GM21619 (cell line): Measurements from ENCODE around the gene LMBRD1.
A peak's percentile ranks its signal among the peaks of the same experiment; 100 is the strongest.
"Not testable (repeated sequence)": the region's sequence is repeated elsewhere in the genome, so short reads cannot be mapped to it uniquely, and the experiment has no call there.

ENCODE experiments used
- ATAC-seq: cut with Tn5 transposase; IDR thresholded peaks from one replicate; pipeline ENCODE4 v1.9.1; 2021; ENCODE audit not compliant: unreplicated experiment

LMBRD1 gene

GRCh38 chr6:69796642-69797390, at the start of gene LMBRD1:
Gene LMBRD1 (minus strand): TSS chr6:69797010. CDS start chr6:69796881, 129 bp downstream.
- ATAC-seq: peak; percentile 90

- ATAC-seq: no peak
These were observed 49.5 kb upstream of the LMBRD1 start for GRCh38 chr6:69846312-69846711.

- no peak for ATAC-seq
These were observed 46.4 kb upstream of the LMBRD1 start for GRCh38 chr6:69843189-69843588.

- ATAC-seq: no peak
These were observed 45.1 kb upstream of the LMBRD1 start for GRCh38 chr6:69841862-69842261.

DNA sequence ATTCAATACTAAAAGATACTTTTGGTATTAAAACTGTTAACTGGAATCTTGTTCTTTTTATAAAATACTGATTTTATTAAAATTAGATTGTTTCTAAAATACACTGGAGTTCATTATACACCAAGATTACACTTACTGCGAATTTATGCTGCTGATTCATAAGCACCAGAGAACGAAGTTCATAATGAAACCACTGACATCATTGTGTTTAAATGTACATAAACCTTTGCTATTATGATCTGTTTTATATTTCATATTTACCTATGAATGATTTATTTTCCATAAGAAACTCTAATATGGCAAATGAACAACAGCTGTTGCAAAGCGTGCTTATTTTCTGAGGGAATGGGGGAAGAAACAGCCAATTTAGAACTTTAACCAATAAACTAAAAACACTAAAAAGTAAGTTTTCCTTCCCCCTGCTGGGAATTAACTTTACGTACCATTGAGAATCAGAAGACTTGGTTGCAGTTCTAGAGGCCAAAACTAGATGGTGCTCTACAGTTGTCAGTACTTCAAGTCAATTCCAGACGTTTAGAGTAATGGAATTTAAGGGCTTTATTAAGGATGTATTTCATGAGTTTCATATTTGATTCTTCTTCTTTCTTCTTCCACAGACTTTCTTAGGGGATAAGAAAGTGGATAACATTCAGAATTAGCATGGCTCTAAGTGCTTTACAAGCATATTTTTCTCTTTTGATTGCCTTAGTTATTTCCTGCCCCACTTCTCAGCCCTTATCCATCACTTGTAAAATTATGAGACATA, 38.8 kb upstream of the LMBRD1 start:
- ATAC-seq: peak; percentile 87

DNA sequence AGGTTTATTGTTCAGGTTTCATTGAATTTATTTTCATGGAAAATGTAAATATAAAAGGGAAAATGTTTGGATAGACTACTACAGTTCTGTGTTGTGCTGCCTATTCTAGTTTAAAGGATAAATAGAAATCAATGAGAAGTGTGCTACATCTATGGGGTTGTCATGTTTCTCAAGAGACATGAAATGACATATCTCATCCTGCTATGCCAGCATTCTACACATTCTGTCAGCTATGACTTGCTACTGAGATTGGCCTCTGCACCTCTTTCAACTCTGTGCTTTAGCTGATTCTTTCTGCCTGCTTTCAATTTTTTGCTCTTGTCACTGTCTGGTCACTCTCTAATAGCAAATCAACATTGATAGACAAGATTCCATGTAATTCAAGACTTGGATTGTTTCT, 35.7 kb upstream of the LMBRD1 start:
- ATAC-seq: no peak

- no peak for ATAC-seq
These were observed 30.6 kb upstream of the LMBRD1 start for GRCh38 chr6:69827276-69827893.

DNA sequence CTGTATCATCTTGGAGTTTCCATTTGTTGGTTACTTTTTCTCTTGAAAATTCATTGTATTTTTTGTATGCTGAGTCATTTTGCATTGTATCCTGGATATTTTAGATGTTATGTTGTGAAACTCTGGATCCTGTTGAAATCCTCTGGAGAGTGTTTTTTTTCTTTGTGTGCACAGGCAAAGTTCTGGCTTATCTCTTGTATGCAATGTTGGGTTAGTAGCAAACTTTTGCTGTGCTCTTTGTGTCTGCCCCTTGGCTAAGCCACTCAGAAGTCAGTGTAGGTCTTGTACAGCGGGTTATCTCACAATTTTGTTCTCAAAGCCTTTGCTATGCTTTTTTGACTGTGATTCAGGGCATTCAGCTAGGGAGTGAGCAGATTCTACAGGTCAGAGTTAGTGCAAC, 29.1 kb upstream of the LMBRD1 start:
- no peak for ATAC-seq

GRCh38 chr6:69824355-69824754, 27.5 kb upstream of the LMBRD1 start:
- ATAC-seq: not testable (repeated sequence)

GRCh38 chr6:69820438-69820837, 23.6 kb upstream of the LMBRD1 start:
- ATAC-seq: no peak

DNA sequence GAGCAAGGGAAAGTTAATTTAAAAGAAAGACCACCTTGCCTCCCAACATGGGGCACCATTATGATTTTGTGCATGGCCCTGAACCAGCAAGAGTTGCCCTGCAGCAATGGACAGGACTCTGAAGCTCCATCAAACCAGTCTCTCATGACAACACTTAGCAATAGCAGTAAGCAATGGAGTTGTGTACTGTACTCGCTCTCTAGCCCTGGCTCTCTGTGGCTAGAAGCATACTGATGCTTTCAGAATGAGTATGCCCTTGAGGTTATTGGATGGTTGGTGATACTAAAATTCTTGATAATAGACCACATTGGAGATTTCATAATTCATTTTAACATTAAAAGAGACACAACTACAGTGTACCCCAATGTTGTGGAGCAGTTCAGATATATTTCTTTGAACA, 23.2 kb upstream of the LMBRD1 start:
- no peak for ATAC-seq

DNA sequence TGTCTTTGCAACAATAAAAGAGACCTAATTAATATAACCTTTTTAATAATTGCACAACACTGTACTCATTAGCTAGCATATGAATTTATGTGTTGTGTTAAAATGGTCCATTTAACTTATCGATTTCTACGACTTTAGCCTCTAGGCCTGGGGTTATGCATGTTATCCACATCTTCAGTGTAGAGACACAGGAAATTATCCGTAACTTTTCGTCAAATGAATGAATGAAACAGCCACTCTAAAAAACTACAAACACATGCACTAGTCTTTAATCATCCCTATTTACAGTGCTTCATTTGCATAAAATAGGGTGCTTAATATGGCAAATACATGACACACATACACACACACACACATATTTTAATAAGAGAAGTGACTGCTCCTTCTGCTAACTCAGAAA, 22.3 kb upstream of the LMBRD1 start:
- no peak for ATAC-seq

- no peak for ATAC-seq
These were observed 21.6 kb upstream of the LMBRD1 start for GRCh38 chr6:69818223-69818930.

DNA sequence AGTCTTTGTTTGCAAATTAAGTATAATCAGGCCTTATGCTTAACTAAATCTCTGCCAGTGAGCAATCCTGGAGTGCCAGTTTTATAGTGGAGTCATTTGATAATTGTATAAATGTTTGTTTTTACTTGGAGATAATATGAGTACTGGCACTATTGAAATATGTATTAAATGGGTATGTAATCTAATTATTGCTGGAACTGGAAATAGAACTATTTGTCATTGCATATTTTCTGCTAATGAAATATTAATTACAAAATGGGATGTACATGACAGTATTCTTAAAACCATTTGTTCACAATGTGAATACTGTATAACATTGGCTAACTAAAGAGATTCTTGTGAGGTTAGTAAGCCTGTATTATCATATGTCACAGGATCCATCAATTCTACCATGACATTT, 20.5 kb upstream of the LMBRD1 start:
- ATAC-seq: no peak

DNA sequence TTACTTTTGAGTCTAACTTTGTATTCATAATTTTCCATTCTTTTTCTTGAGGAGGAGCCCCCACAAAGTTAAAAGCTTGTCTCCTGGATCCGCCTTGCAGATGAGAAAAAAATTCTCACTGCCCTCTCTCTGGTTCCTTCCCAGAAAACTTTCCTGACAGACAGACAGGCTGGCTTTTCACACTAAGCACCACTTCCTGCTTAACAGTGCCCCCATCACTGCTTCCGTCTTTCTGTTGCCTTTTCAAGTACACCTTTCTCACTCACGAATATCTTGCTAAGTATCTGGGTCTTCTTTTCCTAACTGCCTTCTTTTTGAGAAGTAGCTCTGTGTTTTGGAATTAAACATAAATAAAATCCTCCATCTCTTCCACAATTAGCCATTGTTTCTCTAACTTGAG, 19.8 kb upstream of the LMBRD1 start:
- no peak for ATAC-seq

GRCh38 chr6:69816026-69816425, 19.2 kb upstream of the LMBRD1 start:
- peak; percentile 66 for ATAC-seq

DNA sequence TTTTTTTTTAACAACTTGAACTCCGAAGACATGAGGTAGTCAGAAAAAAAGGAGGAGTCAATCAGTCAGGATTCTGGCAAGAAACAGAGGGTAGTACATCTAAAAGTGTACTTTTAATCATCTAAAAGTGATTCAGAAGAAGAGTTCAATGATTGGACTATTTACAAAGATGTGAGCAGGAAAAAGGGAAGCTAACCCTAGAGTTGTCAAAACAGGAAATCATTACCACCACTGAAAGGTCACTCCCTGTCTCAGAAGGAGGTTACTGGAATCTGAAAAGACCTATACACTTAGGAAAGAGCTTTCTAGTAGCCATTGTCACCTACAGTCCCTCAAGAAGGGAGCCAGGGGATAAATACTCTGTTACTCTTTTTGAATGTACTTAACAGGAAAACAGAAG, 16.7 kb upstream of the LMBRD1 start:
- peak; percentile 42 for ATAC-seq

GRCh38 chr6:69812746-69813427, 16.1 kb upstream of the LMBRD1 start:
- no peak for ATAC-seq

- no peak for ATAC-seq
These were observed 6.2 kb upstream of the LMBRD1 start for GRCh38 chr6:69802995-69803394.

GRCh38 chr6:69801711-69802110, 4.9 kb upstream of the LMBRD1 start:
- ATAC-seq: no peak

GRCh38 chr6:69801225-69801624, 4.4 kb upstream of the LMBRD1 start:
- no peak for ATAC-seq
